Adrenal gland (tissue), 12 donors: ENCODE measurements around the gene DYDC2. TPM values are rescaled to one million over a fixed set of nuclear protein-coding genes. Genes with fewer than 3 reads are reported as not detected.

Source experiments
- DNase-seq, 7 donors: peaks; one replicate each; pipeline ENCODE4 v3.0.0-alpha.2; 2019 to 2020
- H3K27ac ChIP-seq, 5 donors: fragments of 200-600 bp; sonication (generic) in 4 of 5; 1 replicate in 3 of 5; 2 replicates in 2 of 5; pipeline versions ENCODE4 v1.5.1 to v1.8.0; 2016 to 2020; ENCODE audit warnings: mild to moderate bottlenecking in 1 of 5
- H3K27me3 ChIP-seq: fragments of 200-600 bp; 2 replicates; pipeline ENCODE4 v1.8.0; 2021
- H3K36me3 ChIP-seq, 2 donors: fragments of 200-600 bp; replicated peaks in 1 of 2; 1 replicate in 1 of 2; 2 replicates in 1 of 2; pipeline versions ENCODE4 v1.5.1 to v1.8.0; 2018 to 2022
- H3K4me1 ChIP-seq, 2 donors: fragments of 200-600 bp; replicated peaks in 1 of 2; 1 replicate in 1 of 2; 2 replicates in 1 of 2; pipeline versions ENCODE4 v1.5.1 to v1.8.0; 2018 to 2021
- H3K4me3 ChIP-seq, 4 donors: fragments of 200-600 bp; sonication (generic) in 3 of 4; one replicate each; pipeline ENCODE4 v1.5.1; 2016 to 2018
- H3K9me3 ChIP-seq, 3 donors: fragments of 200-600 bp; sonication (generic) in 1 of 3; replicated peaks in 1 of 3; 1 replicate in 2 of 3; 2 replicates in 1 of 3; pipeline versions ENCODE4 v1.5.1 to v1.8.0; 2016 to 2021
- CTCF ChIP-seq, 6 experiments: fragments of 450-650 bp in 4 of 6; fragments of 200-600 bp in 2 of 6; sonication (generic) in 1 of 6; IDR thresholded peaks; 1 replicate in 5 of 6; 2 replicates in 1 of 6; pipeline versions ENCODE4 v1.5.1 to v1.8.0; 2016 to 2021; ENCODE audit warnings: antibody characterized with exemption in 6 of 6, mild to moderate bottlenecking in 2 of 6, moderate library complexity in 1 of 6
- POLR2A ChIP-seq, 2 donors: fragments of 450-650 bp; IDR thresholded peaks; one replicate each; pipeline ENCODE4 v1.6.1; 2017; ENCODE audit warnings: antibody characterized with exemption in 2 of 2, mild to moderate bottlenecking in 2 of 2, moderate library complexity in 1 of 2
- WGBS, 4 donors: extraction: QIAGEN DNeasy Blood & Tissue Kit in 2 of 4; methylation state at CpG; one replicate each; pipeline versions ENCODE4 v1.1.5 to v1.1.7; 2013 to 2017; 5-methylcytosine and 5-hydroxymethylcytosine counted together
- intact Hi-C, 2 donors: fragments of 100-400 bp; cut with DNase I; formaldehyde crosslinking; loops; one replicate each; pipeline versions ENCODE4 v1.14.1 to v1.15.0; 2022 to 2023
- polyA plus RNA-seq, 3 donors: library from polyadenylated mRNA; stranded (reverse); fragments of 200-250 nt in 2 of 3; fragments of 350-450 nt in 1 of 3; fragmentation: Illumina TruSeq in 1 of 3; extraction: RNeasy Lipid Tissue Mini Kit (QIAGEN cat#74804) in 1 of 3; gene quantifications; one replicate each; pipeline ENCODE4 v1.2.3, GENCODE V29; 2013 to 2014
- total RNA-seq, 9 donors: library from RNA; depleted of rRNA in 4 of 9; stranded (reverse); fragments of >200 nt in 4 of 9; fragments of 120-200 nt in 1 of 9; fragmentation: NEBNext Ultra II Directional in 1 of 9; extraction: Animal tissue kit (Norgen Biotek cat#: 25700) in 1 of 9; gene quantifications; one replicate each; pipeline versions ENCODE4 v1.1.0 to v1.2.4, GENCODE V29; 2013 to 2023
- donor health status: healthy with polysubstance abuse.
- donor health status: Bipolar disorder and iron deficiency.
- donor health status: DM: yes; HTN: yes; CAD: no.
- donor health status: DM: no; HTN: no; CAD: no.
- donor health status: DM: no; HTN: no; CAD: no.
- donor health status: DM: yes; HTN: yes; CAD: no.

Gene DYDC2
- total and polyA plus RNA-seq, 12 donors: 0.33 TPM; not detected in 11

GRCh38 chr10:80373502-80373901 lies 16.9 kb downstream of the DYDC2 start:
- intact Hi-C loops: no loop called here
- Histone ChIP-seq H3K4me3 (no peak overlapping the region), H3K4me1 (no peaks in the 10 kb centered on the region), H3K9me3 (no peaks in the 10 kb centered on the region), H3K27ac (no peak overlapping the region), H3K27me3 (no peaks in the 10 kb centered on the region), H3K36me3 (no peaks in the 10 kb centered on the region)
- DNase-seq: no peak
- TF ChIP-seq POLR2A (IDR thresholded peaks at IDR 0.05) (no peak), CTCF (IDR thresholded peaks at IDR 0.05) (no peak)
- WGBS, 4 donors: 57 to 66% (median 60%) methylated on average over 2 of the region's 2 CpGs

GRCh38 chr10:80379701-80380100 lies 23.1 kb downstream of the DYDC2 start:
- Histone ChIP-seq H3K4me1 (peaks cover 0 to 6% of the 10 kb centered on the region in 2 donors), H3K4me3 (no peak overlapping the region), H3K36me3 (no peaks in the 10 kb centered on the region), H3K27me3 (no peaks in the 10 kb centered on the region), H3K27ac (no peak overlapping the region), H3K9me3 (no peaks in the 10 kb centered on the region)
- DNase-seq: no peak
- 25 to 75% (median 58%) methylated on average over 3 of the region's 3 CpGs for WGBS, 4 donors
- intact Hi-C loops: loop anchor here (5.0 to 10.0 kb wide), 2 partner anchors 63 to 125 kb away; no protein-coding TSS in a partner anchor
- TF ChIP-seq CTCF (IDR thresholded peaks at IDR 0.05): no peak
- no peak for TF ChIP-seq POLR2A (IDR thresholded peaks at IDR 0.05)

GRCh38 chr10:80380185-80380584 lies 23.6 kb downstream of the DYDC2 start:
- Histone ChIP-seq H3K36me3 (no peaks in the 10 kb centered on the region), H3K27me3 (no peaks in the 10 kb centered on the region), H3K9me3 (no peaks in the 10 kb centered on the region), H3K4me1 (peaks cover 0 to 6% of the 10 kb centered on the region in 2 donors), H3K4me3 (no peak overlapping the region), H3K27ac (no peak overlapping the region)
- intact Hi-C loops: loop anchor here (5.0 to 10.0 kb wide), 2 partner anchors 62 to 125 kb away; no protein-coding TSS in a partner anchor
- WGBS, 4 donors: 87 to 97% (median 88%) methylated on average over 4 of the region's 4 CpGs
- TF ChIP-seq CTCF (IDR thresholded peaks at IDR 0.05): no peak
- no peak for DNase-seq

GRCh38 chr10:80382989-80383388 lies 26.4 kb downstream of the DYDC2 start:
- Histone ChIP-seq H3K36me3 (no peaks in the 10 kb centered on the region), H3K9me3 (no peaks in the 10 kb centered on the region), H3K4me3 (no peak overlapping the region), H3K4me1 (peaks cover 0 to 6% of the 10 kb centered on the region in 2 donors), H3K27me3 (no peaks in the 10 kb centered on the region), H3K27ac (no peak overlapping the region)
- TF ChIP-seq POLR2A (IDR thresholded peaks at IDR 0.05): no peak
- TF ChIP-seq CTCF (IDR thresholded peaks at IDR 0.05): peak; percentile 33 to 77 (median 63)
- peak in 6 of 7 donors; percentile 25 to 73 (median 46) for DNase-seq
- intact Hi-C loops: loop anchor here (5.0 to 10.0 kb wide), 2 partner anchors 59 to 122 kb away; no protein-coding TSS in a partner anchor
- WGBS, 4 donors: 7 to 14% (median 11%) methylated on average over 4 of the region's 4 CpGs
